ENCODE data around the gene ZNF76. TPM values are rescaled to one million over a fixed set of nuclear protein-coding genes. Genes with fewer than 3 reads are reported as not detected.

Gene ZNF76
- total and polyA plus RNA-seq, 9 of the 15 experiments (the other 6 are each of a cell fraction or from before 2014, with no cell fraction given) = 1.2 to 17.8 (median 10.7) TPM

DNA sequence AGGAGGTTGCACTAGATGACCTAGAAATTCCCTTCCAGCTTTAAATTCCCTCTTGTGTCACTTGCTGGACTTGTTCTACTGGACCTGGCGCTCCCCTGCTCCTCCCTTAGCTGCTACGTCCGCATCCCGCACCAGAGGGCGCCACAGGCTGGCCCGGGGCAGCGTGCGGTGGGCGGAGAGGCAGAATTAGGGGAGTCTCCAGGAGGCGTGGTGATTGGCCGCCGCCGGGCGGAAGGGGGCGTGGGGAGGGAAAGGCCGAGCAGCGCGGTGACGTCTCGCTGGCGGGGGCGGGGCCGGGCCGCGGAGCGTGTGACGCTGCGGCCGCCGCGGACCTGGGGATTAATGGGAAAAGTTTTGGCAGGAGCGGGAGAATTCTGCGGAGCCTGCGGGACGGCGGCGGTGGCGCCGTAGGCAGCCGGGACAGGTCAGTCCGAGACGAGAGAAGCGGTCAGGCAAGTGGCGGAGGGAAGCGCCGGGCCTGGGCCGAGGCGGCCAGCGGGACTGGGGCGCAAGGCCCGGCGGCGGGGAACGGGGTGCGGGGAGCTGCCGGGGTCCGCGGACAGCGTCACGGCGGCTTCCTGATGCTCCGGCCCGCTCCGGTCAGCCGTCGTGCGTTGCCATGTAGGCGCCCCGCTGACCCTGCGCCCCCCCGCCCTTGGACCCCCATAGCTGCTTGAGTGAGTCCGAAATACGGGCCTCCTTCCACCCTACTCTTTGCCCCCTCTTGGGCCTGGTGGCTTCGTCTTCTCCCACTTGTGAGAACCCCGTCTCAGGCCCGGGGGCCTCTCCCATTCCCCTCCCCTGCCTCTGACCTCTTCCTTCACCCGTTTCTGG lies 82.9 kb downstream of the ZNF76 start, which contains the start of gene PPARD (continued):
- TF ChIP-seq ZNF23 (CRISPR knock-in tag; IDR thresholded peaks at IDR 0.05) = no peak
- no peak for TF ChIP-seq ZNF124 (CRISPR knock-in tag; IDR thresholded peaks at IDR 0.05)
- TF ChIP-seq EWSR1 (IDR thresholded peaks at IDR 0.05; ENCODE audit: borderline replicate concordance, low read depth, partially characterized antibody) = no peak
- TF ChIP-seq, protein P1, sequence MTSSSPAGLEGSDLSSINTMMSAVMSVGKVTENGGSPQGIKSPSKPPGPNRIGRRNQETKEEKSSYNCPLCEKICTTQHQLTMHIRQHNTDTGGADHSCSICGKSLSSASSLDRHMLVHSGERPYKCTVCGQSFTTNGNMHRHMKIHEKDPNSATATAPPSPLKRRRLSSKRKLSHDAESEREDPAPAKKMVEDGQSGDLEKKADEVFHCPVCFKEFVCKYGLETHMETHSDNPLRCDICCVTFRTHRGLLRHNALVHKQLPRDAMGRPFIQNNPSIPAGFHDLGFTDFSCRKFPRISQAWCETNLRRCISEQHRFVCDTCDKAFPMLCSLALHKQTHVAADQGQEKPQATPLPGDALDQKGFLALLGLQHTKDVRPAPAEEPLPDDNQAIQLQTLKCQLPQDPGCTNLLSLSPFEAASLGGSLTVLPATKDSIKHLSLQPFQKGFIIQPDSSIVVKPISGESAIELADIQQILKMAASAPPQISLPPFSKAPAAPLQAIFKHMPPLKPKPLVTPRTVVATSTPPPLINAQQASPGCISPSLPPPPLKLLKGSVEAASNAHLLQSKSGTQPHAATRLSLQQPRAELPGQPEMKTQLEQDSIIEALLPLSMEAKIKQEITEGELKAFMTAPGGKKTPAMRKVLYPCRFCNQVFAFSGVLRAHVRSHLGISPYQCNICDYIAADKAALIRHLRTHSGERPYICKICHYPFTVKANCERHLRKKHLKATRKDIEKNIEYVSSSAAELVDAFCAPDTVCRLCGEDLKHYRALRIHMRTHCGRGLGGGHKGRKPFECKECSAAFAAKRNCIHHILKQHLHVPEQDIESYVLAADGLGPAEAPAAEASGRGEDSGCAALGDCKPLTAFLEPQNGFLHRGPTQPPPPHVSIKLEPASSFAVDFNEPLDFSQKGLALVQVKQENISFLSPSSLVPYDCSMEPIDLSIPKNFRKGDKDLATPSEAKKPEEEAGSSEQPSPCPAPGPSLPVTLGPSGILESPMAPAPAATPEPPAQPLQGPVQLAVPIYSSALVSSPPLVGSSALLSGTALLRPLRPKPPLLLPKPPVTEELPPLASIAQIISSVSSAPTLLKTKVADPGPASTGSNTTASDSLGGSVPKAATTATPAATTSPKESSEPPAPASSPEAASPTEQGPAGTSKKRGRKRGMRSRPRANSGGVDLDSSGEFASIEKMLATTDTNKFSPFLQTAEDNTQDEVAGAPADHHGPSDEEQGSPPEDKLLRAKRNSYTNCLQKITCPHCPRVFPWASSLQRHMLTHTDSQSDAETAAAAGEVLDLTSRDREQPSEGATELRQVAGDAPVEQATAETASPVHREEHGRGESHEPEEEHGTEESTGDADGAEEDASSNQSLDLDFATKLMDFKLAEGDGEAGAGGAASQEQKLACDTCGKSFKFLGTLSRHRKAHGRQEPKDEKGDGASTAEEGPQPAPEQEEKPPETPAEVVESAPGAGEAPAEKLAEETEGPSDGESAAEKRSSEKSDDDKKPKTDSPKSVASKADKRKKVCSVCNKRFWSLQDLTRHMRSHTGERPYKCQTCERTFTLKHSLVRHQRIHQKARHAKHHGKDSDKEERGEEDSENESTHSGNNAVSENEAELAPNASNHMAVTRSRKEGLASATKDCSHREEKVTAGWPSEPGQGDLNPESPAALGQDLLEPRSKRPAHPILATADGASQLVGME (CRISPR knock-in tag; IDR thresholded peaks at IDR 0.05) = no peak
- TF ChIP-seq LEF1 (IDR thresholded peaks at IDR 0.05) = no peak
- peak; percentile 85 for TF ChIP-seq RBBP5 (IDR thresholded peaks at IDR 0.05; ENCODE audit: borderline replicate concordance, insufficient read depth, low read length, poor library complexity, severe bottlenecking)
- 0 out of 2 replicates have a peak, but pooled peaks have one; percentile 11 for TF ChIP-seq TARDBP (IDR thresholded peaks at IDR 0.05)
- TF ChIP-seq, protein P2, sequence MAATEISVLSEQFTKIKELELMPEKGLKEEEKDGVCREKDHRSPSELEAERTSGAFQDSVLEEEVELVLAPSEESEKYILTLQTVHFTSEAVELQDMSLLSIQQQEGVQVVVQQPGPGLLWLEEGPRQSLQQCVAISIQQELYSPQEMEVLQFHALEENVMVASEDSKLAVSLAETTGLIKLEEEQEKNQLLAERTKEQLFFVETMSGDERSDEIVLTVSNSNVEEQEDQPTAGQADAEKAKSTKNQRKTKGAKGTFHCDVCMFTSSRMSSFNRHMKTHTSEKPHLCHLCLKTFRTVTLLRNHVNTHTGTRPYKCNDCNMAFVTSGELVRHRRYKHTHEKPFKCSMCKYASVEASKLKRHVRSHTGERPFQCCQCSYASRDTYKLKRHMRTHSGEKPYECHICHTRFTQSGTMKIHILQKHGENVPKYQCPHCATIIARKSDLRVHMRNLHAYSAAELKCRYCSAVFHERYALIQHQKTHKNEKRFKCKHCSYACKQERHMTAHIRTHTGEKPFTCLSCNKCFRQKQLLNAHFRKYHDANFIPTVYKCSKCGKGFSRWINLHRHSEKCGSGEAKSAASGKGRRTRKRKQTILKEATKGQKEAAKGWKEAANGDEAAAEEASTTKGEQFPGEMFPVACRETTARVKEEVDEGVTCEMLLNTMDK (IDR thresholded peaks at IDR 0.05; ENCODE audit: borderline replicate concordance, insufficient read depth, low read depth, low read length, poor library complexity, severe bottlenecking) = peak; percentile 72
- no peak for TF ChIP-seq ARNT (IDR thresholded peaks at IDR 0.05)
- TF ChIP-seq CREB1 (IDR thresholded peaks at IDR 0.05) = peak; percentile 91
- peak; percentile 91 for TF ChIP-seq CREB1 (CRISPR knock-in tag; IDR thresholded peaks at IDR 0.05)
- TF ChIP-seq, protein P3, sequence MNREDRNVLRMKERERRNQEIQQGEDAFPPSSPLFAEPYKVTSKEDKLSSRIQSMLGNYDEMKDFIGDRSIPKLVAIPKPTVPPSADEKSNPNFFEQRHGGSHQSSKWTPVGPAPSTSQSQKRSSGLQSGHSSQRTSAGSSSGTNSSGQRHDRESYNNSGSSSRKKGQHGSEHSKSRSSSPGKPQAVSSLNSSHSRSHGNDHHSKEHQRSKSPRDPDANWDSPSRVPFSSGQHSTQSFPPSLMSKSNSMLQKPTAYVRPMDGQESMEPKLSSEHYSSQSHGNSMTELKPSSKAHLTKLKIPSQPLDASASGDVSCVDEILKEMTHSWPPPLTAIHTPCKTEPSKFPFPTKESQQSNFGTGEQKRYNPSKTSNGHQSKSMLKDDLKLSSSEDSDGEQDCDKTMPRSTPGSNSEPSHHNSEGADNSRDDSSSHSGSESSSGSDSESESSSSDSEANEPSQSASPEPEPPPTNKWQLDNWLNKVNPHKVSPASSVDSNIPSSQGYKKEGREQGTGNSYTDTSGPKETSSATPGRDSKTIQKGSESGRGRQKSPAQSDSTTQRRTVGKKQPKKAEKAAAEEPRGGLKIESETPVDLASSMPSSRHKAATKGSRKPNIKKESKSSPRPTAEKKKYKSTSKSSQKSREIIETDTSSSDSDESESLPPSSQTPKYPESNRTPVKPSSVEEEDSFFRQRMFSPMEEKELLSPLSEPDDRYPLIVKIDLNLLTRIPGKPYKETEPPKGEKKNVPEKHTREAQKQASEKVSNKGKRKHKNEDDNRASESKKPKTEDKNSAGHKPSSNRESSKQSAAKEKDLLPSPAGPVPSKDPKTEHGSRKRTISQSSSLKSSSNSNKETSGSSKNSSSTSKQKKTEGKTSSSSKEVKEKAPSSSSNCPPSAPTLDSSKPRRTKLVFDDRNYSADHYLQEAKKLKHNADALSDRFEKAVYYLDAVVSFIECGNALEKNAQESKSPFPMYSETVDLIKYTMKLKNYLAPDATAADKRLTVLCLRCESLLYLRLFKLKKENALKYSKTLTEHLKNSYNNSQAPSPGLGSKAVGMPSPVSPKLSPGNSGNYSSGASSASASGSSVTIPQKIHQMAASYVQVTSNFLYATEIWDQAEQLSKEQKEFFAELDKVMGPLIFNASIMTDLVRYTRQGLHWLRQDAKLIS (CRISPR knock-in tag; IDR thresholded peaks at IDR 0.05) = no peak
- no peak for TF ChIP-seq CBX1 (IDR thresholded peaks at IDR 0.05; ENCODE audit: low read depth)
- TF ChIP-seq GTF2E2 (tag; IDR thresholded peaks at IDR 0.05) = no peak

Measured in K562 (cell line).